Activated naive CD4-positive, alpha-beta T cell treated with anti-CD3 and anti-CD28 coated beads, Interleukin-2, amount 50 U/mL, for 24 hours (primary cell): Measurements from ENCODE around the gene MMP7.

Source experiments
- H3K27ac Mint-ChIP-seq: one replicate; pipeline ENCODE4 v1.8.0; 2021; ENCODE audit warnings: mild to moderate bottlenecking, mixed read lengths
- H3K27me3 Mint-ChIP-seq: one replicate; pipeline ENCODE4 v1.8.0; 2021; ENCODE audit warnings: mixed read lengths
- H3K36me3 Mint-ChIP-seq: one replicate; pipeline ENCODE4 v1.8.0; 2021; ENCODE audit warnings: mixed read lengths
- H3K4me1 Mint-ChIP-seq: one replicate; pipeline ENCODE4 v1.8.0; 2021; ENCODE audit warnings: mixed read lengths
- H3K4me3 Mint-ChIP-seq: one replicate; pipeline ENCODE4 v1.8.0; 2021; ENCODE audit warnings: mild to moderate bottlenecking, mixed read lengths
- H3K9me3 Mint-ChIP-seq: one replicate; pipeline ENCODE4 v1.8.0; 2021; ENCODE audit warnings: mixed read lengths

MMP7 gene

GRCh38 chr11:102489186-102490145 lies 41.1 kb downstream of the MMP7 start:
- peak overlapping the region; percentile 3 for H3K27ac Mint-ChIP-seq
- peaks cover 31% of the 10 kb centered on the region for H3K4me1 Mint-ChIP-seq
- no peak overlapping the region for H3K4me3 Mint-ChIP-seq
- no peaks in the 10 kb centered on the region for H3K27me3 Mint-ChIP-seq
- no peaks in the 10 kb centered on the region for H3K9me3 Mint-ChIP-seq
- H3K36me3 Mint-ChIP-seq, result no peaks in the 10 kb centered on the region

- peaks cover 31% of the 10 kb centered on the region for H3K4me1 Mint-ChIP-seq
- no peaks in the 10 kb centered on the region for H3K36me3 Mint-ChIP-seq
- no peak overlapping the region for H3K27ac Mint-ChIP-seq
- H3K4me3 Mint-ChIP-seq, result no peak overlapping the region
- H3K9me3 Mint-ChIP-seq, result no peaks in the 10 kb centered on the region
- no peaks in the 10 kb centered on the region for H3K27me3 Mint-ChIP-seq
Observed at GRCh38 chr11:102488208-102488607, 42.3 kb downstream of the MMP7 start.

GRCh38 chr11:102487214-102487613 lies 43.3 kb downstream of the MMP7 start:
- Mint-ChIP-seq H3K4me1 (peaks cover 25% of the 10 kb centered on the region), H3K27ac (no peak overlapping the region), H3K36me3 (no peaks in the 10 kb centered on the region), H3K27me3 (no peaks in the 10 kb centered on the region), H3K9me3 (no peaks in the 10 kb centered on the region), H3K4me3 (no peak overlapping the region)

- Mint-ChIP-seq H3K27ac (no peak overlapping the region), H3K4me3 (no peak overlapping the region)
Observed at GRCh38 chr11:102486584-102486983, 44.0 kb downstream of the MMP7 start.

GRCh38 chr11:102485095-102485722 lies 45.3 kb downstream of the MMP7 start:
- no peak overlapping the region for H3K4me3 Mint-ChIP-seq
- no peak overlapping the region for H3K27ac Mint-ChIP-seq
- H3K4me1 Mint-ChIP-seq, result peaks cover 22% of the 10 kb centered on the region
- no peaks in the 10 kb centered on the region for H3K36me3 Mint-ChIP-seq
- H3K27me3 Mint-ChIP-seq, result no peaks in the 10 kb centered on the region
- no peaks in the 10 kb centered on the region for H3K9me3 Mint-ChIP-seq

More at GRCh38 chr11:102486584-102486983, 44.0 kb downstream of the MMP7 start:
- Mint-ChIP-seq H3K4me1 (peaks cover 19% of the 10 kb centered on the region), H3K36me3 (no peaks in the 10 kb centered on the region), H3K27me3 (no peaks in the 10 kb centered on the region), H3K9me3 (no peaks in the 10 kb centered on the region)

- no peaks in the 10 kb centered on the region for H3K36me3 Mint-ChIP-seq
- H3K4me3 Mint-ChIP-seq, result no peak overlapping the region
- no peaks in the 10 kb centered on the region for H3K27me3 Mint-ChIP-seq
- no peaks in the 10 kb centered on the region for H3K9me3 Mint-ChIP-seq
- H3K4me1 Mint-ChIP-seq, result peaks cover 29% of the 10 kb centered on the region
- no peak overlapping the region for H3K27ac Mint-ChIP-seq
Observed at GRCh38 chr11:102482433-102482832, 48.1 kb downstream of the MMP7 start.

GRCh38 chr11:102479733-102480132 lies 50.8 kb downstream of the MMP7 start:
- H3K27me3 Mint-ChIP-seq, result no peaks in the 10 kb centered on the region
- peaks cover 44% of the 10 kb centered on the region for H3K4me1 Mint-ChIP-seq
- H3K4me3 Mint-ChIP-seq, result no peak overlapping the region
- H3K9me3 Mint-ChIP-seq, result no peaks in the 10 kb centered on the region
- peak overlapping the region; percentile 2 for H3K27ac Mint-ChIP-seq
- no peaks in the 10 kb centered on the region for H3K36me3 Mint-ChIP-seq

- peaks cover 54% of the 10 kb centered on the region for H3K4me1 Mint-ChIP-seq
- no peaks in the 10 kb centered on the region for H3K36me3 Mint-ChIP-seq
- H3K27me3 Mint-ChIP-seq, result no peaks in the 10 kb centered on the region
- no peak overlapping the region for H3K27ac Mint-ChIP-seq
- H3K4me3 Mint-ChIP-seq, result no peak overlapping the region
- no peaks in the 10 kb centered on the region for H3K9me3 Mint-ChIP-seq
Observed at GRCh38 chr11:102478673-102479299, 51.8 kb downstream of the MMP7 start.

GRCh38 chr11:102476812-102477211 lies 53.7 kb downstream of the MMP7 start:
- Mint-ChIP-seq H3K4me3 (peak overlapping the region; percentile 53), H3K9me3 (no peaks in the 10 kb centered on the region), H3K27ac (peak overlapping the region; percentile 87), H3K27me3 (no peaks in the 10 kb centered on the region), H3K4me1 (peaks cover 68% of the 10 kb centered on the region), H3K36me3 (no peaks in the 10 kb centered on the region)

GRCh38 chr11:102476069-102476468 lies 54.5 kb downstream of the MMP7 start:
- Mint-ChIP-seq H3K27me3 (no peaks in the 10 kb centered on the region), H3K36me3 (no peaks in the 10 kb centered on the region), H3K4me1 (peaks cover 76% of the 10 kb centered on the region), H3K27ac (peak overlapping the region; percentile 87), H3K9me3 (no peaks in the 10 kb centered on the region), H3K4me3 (peak overlapping the region; percentile 53)

- peaks cover 83% of the 10 kb centered on the region for H3K4me1 Mint-ChIP-seq
- H3K36me3 Mint-ChIP-seq, result no peaks in the 10 kb centered on the region
- no peak overlapping the region for H3K27ac Mint-ChIP-seq
- no peaks in the 10 kb centered on the region for H3K27me3 Mint-ChIP-seq
- no peaks in the 10 kb centered on the region for H3K9me3 Mint-ChIP-seq
- H3K4me3 Mint-ChIP-seq, result no peak overlapping the region
Observed at GRCh38 chr11:102473543-102473942, 57.0 kb downstream of the MMP7 start.

GRCh38 chr11:102472127-102472526 lies 58.4 kb downstream of the MMP7 start:
- peaks cover 83% of the 10 kb centered on the region for H3K4me1 Mint-ChIP-seq

GRCh38 chr11:102471474-102471873 lies 59.1 kb downstream of the MMP7 start:
- H3K4me3 Mint-ChIP-seq, result no peak overlapping the region
- no peaks in the 10 kb centered on the region for H3K9me3 Mint-ChIP-seq
- no peak overlapping the region for H3K27ac Mint-ChIP-seq
- peaks cover 83% of the 10 kb centered on the region for H3K4me1 Mint-ChIP-seq
- no peaks in the 10 kb centered on the region for H3K27me3 Mint-ChIP-seq
- no peaks in the 10 kb centered on the region for H3K36me3 Mint-ChIP-seq

More at GRCh38 chr11:102472127-102472526, 58.4 kb downstream of the MMP7 start:
- Mint-ChIP-seq H3K9me3 (no peaks in the 10 kb centered on the region), H3K27me3 (no peaks in the 10 kb centered on the region), H3K27ac (no peak overlapping the region), H3K36me3 (no peaks in the 10 kb centered on the region), H3K4me3 (no peak overlapping the region)
